ENCODE results near the gene PCDHB15.

The PCDHB15 gene

GRCh38 chr5:141261238-141261546 is 16.0 kb downstream of the PCDHB15 start:
- Histone ChIP-seq H3K27me3 (ENCODE audit: insufficient read depth, low read length) (no peaks in the 10 kb centered on the region), H3K4me1 (ENCODE audit: insufficient read depth, low read length, severe bottlenecking) (no peaks in the 10 kb centered on the region), H3K4me2 (ENCODE audit: low read length) (no peak overlapping the region), H3K4me3 (ENCODE audit: low read depth, low read length, poor library complexity, severe bottlenecking) (no peak overlapping the region), H3K9ac (ENCODE audit: low read length) (no peak overlapping the region), H3K36me3 (ENCODE audit: insufficient read depth, low read length) (no peaks in the 10 kb centered on the region), H3K9me3 (ENCODE audit: low read length) (peaks cover 45% of the 10 kb centered on the region), H3K9me2 (ENCODE audit: low read depth, low read length) (no peaks in the 10 kb centered on the region), H2AFZ (ENCODE audit: low read length) (no peak overlapping the region), H3F3A (ENCODE audit: insufficient read depth, low read length) (no peaks in the 10 kb centered on the region), H3K79me2 (ENCODE audit: insufficient read depth, low read length) (no peaks in the 10 kb centered on the region), H4K20me1 (ENCODE audit: insufficient read depth, low read length) (no peaks in the 10 kb centered on the region), H3K27ac (ENCODE audit: low read depth, low read length, poor library complexity, severe bottlenecking) (no peak overlapping the region)
- no peak for TF ChIP-seq EZH2 (IDR thresholded peaks at IDR 0.05; ENCODE audit: borderline replicate concordance, low read length)
- TF ChIP-seq CTCF (IDR thresholded peaks at IDR 0.05; ENCODE audit: low read length): no peak

GRCh38 chr5:141269195-141269594 is 24.0 kb downstream of the PCDHB15 start:
- no peaks in the 10 kb centered on the region for H4K20me1 ChIP-seq (ENCODE audit: insufficient read depth, low read length)
- H3K79me2 ChIP-seq (ENCODE audit: insufficient read depth, low read length): no peaks in the 10 kb centered on the region
- no peak overlapping the region for H3K4me3 ChIP-seq (ENCODE audit: low read depth, low read length, poor library complexity, severe bottlenecking)
- H3K27me3 ChIP-seq (ENCODE audit: insufficient read depth, low read length): no peaks in the 10 kb centered on the region
- no peak for TF ChIP-seq CTCF (IDR thresholded peaks at IDR 0.05; ENCODE audit: low read length)
- TF ChIP-seq EZH2 (IDR thresholded peaks at IDR 0.05; ENCODE audit: borderline replicate concordance, low read length): no peak
- no peak overlapping the region for H3K4me2 ChIP-seq (ENCODE audit: low read length)
- no peaks in the 10 kb centered on the region for H3F3A ChIP-seq (ENCODE audit: insufficient read depth, low read length)
- H3K4me1 ChIP-seq (ENCODE audit: insufficient read depth, low read length, severe bottlenecking): no peaks in the 10 kb centered on the region
- H2AFZ ChIP-seq (ENCODE audit: low read length): no peak overlapping the region
- H3K27ac ChIP-seq (ENCODE audit: low read depth, low read length, poor library complexity, severe bottlenecking): no peak overlapping the region
- no peaks in the 10 kb centered on the region for H3K9me2 ChIP-seq (ENCODE audit: low read depth, low read length)
- H3K9ac ChIP-seq (ENCODE audit: low read length): no peak overlapping the region
- no peaks in the 10 kb centered on the region for H3K36me3 ChIP-seq (ENCODE audit: insufficient read depth, low read length)
- peaks cover 26% of the 10 kb centered on the region for H3K9me3 ChIP-seq (ENCODE audit: low read length)

GRCh38 chr5:141272906-141273305 is 27.7 kb downstream of the PCDHB15 start:
- Histone ChIP-seq H3K79me2 (ENCODE audit: insufficient read depth, low read length) (no peaks in the 10 kb centered on the region), H3K36me3 (ENCODE audit: insufficient read depth, low read length) (no peaks in the 10 kb centered on the region), H3K4me1 (ENCODE audit: insufficient read depth, low read length, severe bottlenecking) (no peaks in the 10 kb centered on the region), H3K4me3 (ENCODE audit: low read depth, low read length, poor library complexity, severe bottlenecking) (no peak overlapping the region), H3K27me3 (ENCODE audit: insufficient read depth, low read length) (no peaks in the 10 kb centered on the region), H2AFZ (ENCODE audit: low read length) (no peak overlapping the region), H3F3A (ENCODE audit: insufficient read depth, low read length) (no peaks in the 10 kb centered on the region), H3K9ac (ENCODE audit: low read length) (no peak overlapping the region), H3K4me2 (ENCODE audit: low read length) (no peak overlapping the region), H3K9me2 (ENCODE audit: low read depth, low read length) (no peaks in the 10 kb centered on the region), H3K27ac (ENCODE audit: low read depth, low read length, poor library complexity, severe bottlenecking) (no peak overlapping the region), H4K20me1 (ENCODE audit: insufficient read depth, low read length) (no peaks in the 10 kb centered on the region), H3K9me3 (ENCODE audit: low read length) (peaks cover 15% of the 10 kb centered on the region; the same call in 1 of the 2 replicates)
- TF ChIP-seq CTCF (IDR thresholded peaks at IDR 0.05; ENCODE audit: low read length) (peak; percentile 45; the same call in 1 of the 2 replicates), EZH2 (IDR thresholded peaks at IDR 0.05; ENCODE audit: borderline replicate concordance, low read length) (no peak)

Data from OCI-LY1 (cell line).